GM12878 (cell line): ENCODE results near the gene EFNA2. TPM values are rescaled to one million over a fixed set of nuclear protein-coding genes. Genes with fewer than 3 reads are reported as not detected.
A peak's percentile ranks its signal among the peaks of the same experiment; 100 is the strongest.

Experiments
- EED ChIP-seq: sonication (generic); IDR thresholded peaks from 2 replicates; pipeline ENCODE4 v1.6.1; 2016; ENCODE audit warnings: antibody characterized with exemption, low read depth
- EZH2 ChIP-seq: IDR thresholded peaks from 2 replicates; pipeline ENCODE4 v1.6.1; 2012; ENCODE audit warnings: low read depth, mild to moderate bottlenecking, control low read depth, inconsistent platforms, low read length, borderline replicate concordance; ENCODE audit not compliant: control insufficient read depth
- KDM1A ChIP-seq: fragments of 200-600 bp; sonication (generic); IDR thresholded peaks from 2 replicates; pipeline ENCODE4 v1.6.1; 2016; ENCODE audit warnings: borderline replicate concordance
- MEF2B ChIP-seq: fragments of 450-650 bp; IDR thresholded peaks from 2 replicates; pipeline ENCODE4 v1.6.1; 2018; ENCODE audit warnings: mild to moderate bottlenecking, moderate library complexity; ENCODE audit not compliant: partially characterized antibody, poor library complexity, severe bottlenecking
- NBN ChIP-seq: fragments of 450-650 bp; IDR thresholded peaks from 2 replicates; pipeline ENCODE4 v1.6.1; 2016
- RB1 ChIP-seq: fragments of 450-650 bp; formaldehyde crosslinking; IDR thresholded peaks from 2 replicates; pipeline ENCODE4 v1.6.1; 2017; ENCODE audit warnings: mild to moderate bottlenecking, borderline replicate concordance
- SIN3A ChIP-seq: IDR thresholded peaks from 2 replicates; pipeline ENCODE4 v1.6.1; 2012; ENCODE audit warnings: low read depth, low read length, improper control_type of control experiment
- SMAD1 ChIP-seq: fragments of 450-650 bp; IDR thresholded peaks from 2 replicates; pipeline ENCODE4 v1.6.1; 2018; ENCODE audit warnings: mild to moderate bottlenecking, low read depth; ENCODE audit not compliant: partially characterized antibody
- SRF ChIP-seq, 2 experiments: IDR thresholded peaks; 2 replicates each; pipeline ENCODE4 v1.6.1; 2011; ENCODE audit warnings: low read depth in 2 of 2, low read length in 2 of 2, mild to moderate bottlenecking in 1 of 2, moderate library complexity in 1 of 2
- ZNF217 ChIP-seq: fragments of 450-650 bp; IDR thresholded peaks from 2 replicates; pipeline ENCODE4 v1.6.1; 2017; ENCODE audit warnings: antibody characterized with exemption, mild to moderate bottlenecking
- polyA plus RNA-seq, 11 experiments: library from polyadenylated mRNA; depleted of rRNA in 4 of 11; unstranded in 6 of 11; stranded (reverse) in 5 of 11; fragments of >200 nt; fragmentation: Nextera tagmentation in 4 of 11; fragmentation: Illumina TruSeq in 1 of 11; extraction: Ambion mirVana in 4 of 11; extraction: Trizol in 1 of 11; gene quantifications; 1 replicate in 1 of 11; 2 replicates in 10 of 11; pipeline versions ENCODE4 v1.2.1 to v1.2.3, GENCODE V29; 2011 to 2016; ENCODE audit warnings: inconsistent platforms in 2 of 11, missing spikeins in 2 of 11, low read depth in 1 of 11
- total RNA-seq, 4 experiments: library from RNA; depleted of rRNA in 3 of 4; stranded (reverse); fragments of >200 nt in 3 of 4; fragmentation: Illumina TruSeq in 1 of 4; extraction: Trizol in 1 of 4; gene quantifications; 2 replicates each; pipeline versions ENCODE4 v1.2.1 to v1.2.3, GENCODE V29; 2013 to 2021
- TF ChIP-seq, protein P1 (sequence below): IDR thresholded peaks from 2 replicates; pipeline ENCODE4 v1.6.1; 2012; ENCODE audit warnings: improper control_type of control experiment, low read depth, low read length; ENCODE audit not compliant: insufficient replicate concordance
- TF ChIP-seq, protein P2 (sequence below): fragments of 450-650 bp; IDR thresholded peaks from 2 replicates; pipeline ENCODE4 v1.6.1; 2017; ENCODE audit warnings: mild to moderate bottlenecking, moderate library complexity
- TF ChIP-seq, protein P3 (sequence below): IDR thresholded peaks from 2 replicates; pipeline ENCODE4 v1.6.1; 2011; ENCODE audit warnings: low read depth, low read length, improper control_type of control experiment, borderline replicate concordance

The EFNA2 gene
- total and polyA plus RNA-seq, 10 of the 15 experiments (the other 5 are each of a cell fraction or from before 2014, with no cell fraction given): not detected

DNA sequence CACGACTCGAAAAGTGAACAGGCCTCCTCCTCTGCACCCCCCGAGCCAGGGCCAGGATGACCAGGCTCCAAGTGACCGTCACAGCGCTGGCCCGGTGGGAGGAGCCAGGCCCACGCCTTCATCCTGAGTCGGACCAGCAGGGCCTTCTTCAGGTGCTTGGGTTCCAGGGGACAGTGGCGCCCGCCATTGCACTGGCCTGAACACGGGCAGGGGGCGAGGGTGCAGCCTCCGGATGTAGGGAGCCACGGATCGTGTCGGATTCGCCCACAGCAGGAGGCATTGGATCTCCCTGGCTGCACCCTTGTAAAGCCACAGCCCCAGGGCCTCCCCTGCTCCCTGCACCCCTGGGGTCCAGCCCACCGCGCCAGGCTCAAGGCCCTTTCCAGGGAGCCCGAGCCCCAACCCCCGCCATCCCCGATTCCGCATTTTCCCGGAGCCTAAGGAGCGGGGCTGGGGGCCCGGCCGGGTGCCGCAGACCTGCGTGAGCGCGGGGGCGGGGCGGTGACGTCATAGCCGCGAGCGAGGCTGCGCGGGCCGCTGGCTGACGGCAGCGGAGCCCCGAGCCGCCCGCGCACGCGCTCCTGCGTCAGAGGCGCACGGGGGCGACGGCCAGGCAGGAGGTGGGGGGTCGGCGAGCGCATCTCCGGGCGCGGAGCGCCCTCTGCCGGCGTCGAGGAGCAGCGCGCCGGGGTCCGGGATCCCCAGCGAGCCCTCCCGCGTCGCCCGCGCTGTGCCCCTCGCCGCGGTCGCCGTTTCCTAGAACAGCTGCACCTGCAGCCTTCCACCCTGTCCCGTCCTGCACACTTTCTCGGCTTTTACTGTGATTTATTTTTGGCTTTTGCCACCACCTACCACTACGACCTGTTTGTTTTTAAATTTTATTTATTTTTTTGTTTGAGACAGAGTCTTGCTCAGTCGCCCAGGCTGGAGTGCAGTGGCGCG is 45.6 kb upstream of the EFNA2 start (continued):
- TF ChIP-seq, protein P1, sequence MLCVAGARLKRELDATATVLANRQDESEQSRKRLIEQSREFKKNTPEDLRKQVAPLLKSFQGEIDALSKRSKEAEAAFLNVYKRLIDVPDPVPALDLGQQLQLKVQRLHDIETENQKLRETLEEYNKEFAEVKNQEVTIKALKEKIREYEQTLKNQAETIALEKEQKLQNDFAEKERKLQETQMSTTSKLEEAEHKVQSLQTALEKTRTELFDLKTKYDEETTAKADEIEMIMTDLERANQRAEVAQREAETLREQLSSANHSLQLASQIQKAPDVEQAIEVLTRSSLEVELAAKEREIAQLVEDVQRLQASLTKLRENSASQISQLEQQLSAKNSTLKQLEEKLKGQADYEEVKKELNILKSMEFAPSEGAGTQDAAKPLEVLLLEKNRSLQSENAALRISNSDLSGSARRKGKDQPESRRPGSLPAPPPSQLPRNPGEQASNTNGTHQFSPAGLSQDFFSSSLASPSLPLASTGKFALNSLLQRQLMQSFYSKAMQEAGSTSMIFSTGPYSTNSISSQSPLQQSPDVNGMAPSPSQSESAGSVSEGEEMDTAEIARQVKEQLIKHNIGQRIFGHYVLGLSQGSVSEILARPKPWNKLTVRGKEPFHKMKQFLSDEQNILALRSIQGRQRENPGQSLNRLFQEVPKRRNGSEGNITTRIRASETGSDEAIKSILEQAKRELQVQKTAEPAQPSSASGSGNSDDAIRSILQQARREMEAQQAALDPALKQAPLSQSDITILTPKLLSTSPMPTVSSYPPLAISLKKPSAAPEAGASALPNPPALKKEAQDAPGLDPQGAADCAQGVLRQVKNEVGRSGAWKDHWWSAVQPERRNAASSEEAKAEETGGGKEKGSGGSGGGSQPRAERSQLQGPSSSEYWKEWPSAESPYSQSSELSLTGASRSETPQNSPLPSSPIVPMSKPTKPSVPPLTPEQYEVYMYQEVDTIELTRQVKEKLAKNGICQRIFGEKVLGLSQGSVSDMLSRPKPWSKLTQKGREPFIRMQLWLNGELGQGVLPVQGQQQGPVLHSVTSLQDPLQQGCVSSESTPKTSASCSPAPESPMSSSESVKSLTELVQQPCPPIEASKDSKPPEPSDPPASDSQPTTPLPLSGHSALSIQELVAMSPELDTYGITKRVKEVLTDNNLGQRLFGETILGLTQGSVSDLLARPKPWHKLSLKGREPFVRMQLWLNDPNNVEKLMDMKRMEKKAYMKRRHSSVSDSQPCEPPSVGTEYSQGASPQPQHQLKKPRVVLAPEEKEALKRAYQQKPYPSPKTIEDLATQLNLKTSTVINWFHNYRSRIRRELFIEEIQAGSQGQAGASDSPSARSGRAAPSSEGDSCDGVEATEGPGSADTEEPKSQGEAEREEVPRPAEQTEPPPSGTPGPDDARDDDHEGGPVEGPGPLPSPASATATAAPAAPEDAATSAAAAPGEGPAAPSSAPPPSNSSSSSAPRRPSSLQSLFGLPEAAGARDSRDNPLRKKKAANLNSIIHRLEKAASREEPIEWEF: no peak
- TF ChIP-seq ZNF217 (peak; percentile 67; the same call in 1 of the 2 replicates), MEF2B (no peak), NBN (no peak), SMAD1 (no peak), KDM1A (no peak), RB1 (peak; percentile 84; the same call in 1 of the 2 replicates), EZH2 (no peak), SIN3A (no peak), SRF (IDR thresholded peaks at IDR 0.05; ENCODE audit: low read depth in 2 of 2, low read length in 2 of 2) (no peak), EED (no peak)
- TF ChIP-seq, protein P2, sequence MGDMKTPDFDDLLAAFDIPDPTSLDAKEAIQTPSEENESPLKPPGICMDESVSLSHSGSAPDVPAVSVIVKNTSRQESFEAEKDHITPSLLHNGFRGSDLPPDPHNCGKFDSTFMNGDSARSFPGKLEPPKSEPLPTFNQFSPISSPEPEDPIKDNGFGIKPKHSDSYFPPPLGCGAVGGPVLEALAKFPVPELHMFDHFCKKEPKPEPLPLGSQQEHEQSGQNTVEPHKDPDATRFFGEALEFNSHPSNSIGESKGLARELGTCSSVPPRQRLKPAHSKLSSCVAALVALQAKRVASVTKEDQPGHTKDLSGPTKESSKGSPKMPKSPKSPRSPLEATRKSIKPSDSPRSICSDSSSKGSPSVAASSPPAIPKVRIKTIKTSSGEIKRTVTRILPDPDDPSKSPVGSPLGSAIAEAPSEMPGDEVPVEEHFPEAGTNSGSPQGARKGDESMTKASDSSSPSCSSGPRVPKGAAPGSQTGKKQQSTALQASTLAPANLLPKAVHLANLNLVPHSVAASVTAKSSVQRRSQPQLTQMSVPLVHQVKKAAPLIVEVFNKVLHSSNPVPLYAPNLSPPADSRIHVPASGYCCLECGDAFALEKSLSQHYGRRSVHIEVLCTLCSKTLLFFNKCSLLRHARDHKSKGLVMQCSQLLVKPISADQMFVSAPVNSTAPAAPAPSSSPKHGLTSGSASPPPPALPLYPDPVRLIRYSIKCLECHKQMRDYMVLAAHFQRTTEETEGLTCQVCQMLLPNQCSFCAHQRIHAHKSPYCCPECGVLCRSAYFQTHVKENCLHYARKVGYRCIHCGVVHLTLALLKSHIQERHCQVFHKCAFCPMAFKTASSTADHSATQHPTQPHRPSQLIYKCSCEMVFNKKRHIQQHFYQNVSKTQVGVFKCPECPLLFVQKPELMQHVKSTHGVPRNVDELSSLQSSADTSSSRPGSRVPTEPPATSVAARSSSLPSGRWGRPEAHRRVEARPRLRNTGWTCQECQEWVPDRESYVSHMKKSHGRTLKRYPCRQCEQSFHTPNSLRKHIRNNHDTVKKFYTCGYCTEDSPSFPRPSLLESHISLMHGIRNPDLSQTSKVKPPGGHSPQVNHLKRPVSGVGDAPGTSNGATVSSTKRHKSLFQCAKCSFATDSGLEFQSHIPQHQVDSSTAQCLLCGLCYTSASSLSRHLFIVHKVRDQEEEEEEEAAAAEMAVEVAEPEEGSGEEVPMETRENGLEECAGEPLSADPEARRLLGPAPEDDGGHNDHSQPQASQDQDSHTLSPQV: peak; percentile 88
- TF ChIP-seq, protein P3, sequence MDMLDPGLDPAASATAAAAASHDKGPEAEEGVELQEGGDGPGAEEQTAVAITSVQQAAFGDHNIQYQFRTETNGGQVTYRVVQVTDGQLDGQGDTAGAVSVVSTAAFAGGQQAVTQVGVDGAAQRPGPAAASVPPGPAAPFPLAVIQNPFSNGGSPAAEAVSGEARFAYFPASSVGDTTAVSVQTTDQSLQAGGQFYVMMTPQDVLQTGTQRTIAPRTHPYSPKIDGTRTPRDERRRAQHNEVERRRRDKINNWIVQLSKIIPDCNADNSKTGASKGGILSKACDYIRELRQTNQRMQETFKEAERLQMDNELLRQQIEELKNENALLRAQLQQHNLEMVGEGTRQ: no peak
